Stimulated activated effector memory CD8-positive, alpha-beta T cell treated with anti-CD3 and anti-CD28 coated beads, Interleukin-12 subunit alpha, Interleukin-12 subunit beta, amount 100 ng/mL, for 72 hours (primary cell): ENCODE data around the gene CAPN7.
"Not testable (repeated sequence)": the region's sequence is repeated elsewhere in the genome, so short reads cannot be mapped to it uniquely, and the experiment has no call there.

Source experiments
- ATAC-seq: fragments of 150-1000 bp; cut with Tn5 transposase; 2 replicates; pipeline ENCODE4 v1.10.0; 2021
- DNase-seq, 2 donors: peaks; one replicate each; pipeline ENCODE4 v3.0.0; 2021 to 2022; ENCODE audit warnings: low spot score in 2 of 2
- H3K27ac Mint-ChIP-seq: one replicate; pipeline ENCODE4 v1.8.0; 2022; ENCODE audit warnings: mild to moderate bottlenecking, mixed read lengths
- H3K36me3 Mint-ChIP-seq: one replicate; pipeline ENCODE4 v1.8.0; 2022; ENCODE audit warnings: mild to moderate bottlenecking, mixed read lengths
- H3K4me1 Mint-ChIP-seq: one replicate; pipeline ENCODE4 v1.8.0; 2022; ENCODE audit warnings: mixed read lengths
- H3K4me3 Mint-ChIP-seq: one replicate; pipeline ENCODE4 v1.8.0; 2022; ENCODE audit warnings: mild to moderate bottlenecking, mixed read lengths
- H3K9me3 Mint-ChIP-seq: one replicate; pipeline ENCODE4 v1.8.0; 2022; ENCODE audit warnings: mixed read lengths

The CAPN7 gene

GRCh38 chr3:15205934-15206661 lies at the start of gene CAPN7:
TSS of gene CAPN7 (plus strand) at chr3:15206246. CDS start at chr3:15206496, 250 bp downstream.
- H3K9me3 Mint-ChIP-seq, result no peaks in the 10 kb centered on the region
- H3K4me1 Mint-ChIP-seq, result peaks cover 27% of the 10 kb centered on the region
- ATAC-seq, result peak; percentile 91
- DNase-seq, result peak; percentile 96
- peak within 1 kb of the TSS; percentile 91 for H3K27ac Mint-ChIP-seq
- peak within 1 kb of the TSS; percentile 81 for H3K4me3 Mint-ChIP-seq
- H3K36me3 Mint-ChIP-seq, result peaks cover 38% of the 10 kb centered on the region

DNA sequence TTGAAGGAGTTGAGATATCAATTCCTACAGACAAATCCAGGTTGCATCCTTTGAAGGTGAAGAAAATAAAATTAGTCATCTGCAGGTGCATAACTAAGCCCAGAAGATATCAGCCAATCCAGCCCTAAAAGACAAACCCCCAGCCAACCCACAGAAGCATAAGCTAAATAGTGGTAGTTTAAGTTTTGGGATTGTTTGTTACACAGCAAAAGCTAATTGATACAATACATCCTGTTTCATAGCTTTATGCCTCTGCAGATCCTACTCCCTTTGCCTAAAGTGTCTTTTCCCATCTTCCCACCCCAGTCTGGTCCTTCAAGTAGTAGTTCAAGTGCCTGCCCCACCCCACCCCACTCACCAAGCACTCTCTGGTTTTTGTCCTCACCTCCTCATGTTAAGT lies 48.6 kb upstream of the CAPN7 start:
- H3K36me3 Mint-ChIP-seq, result no peaks in the 10 kb centered on the region
- H3K4me1 Mint-ChIP-seq, result no peaks in the 10 kb centered on the region
- DNase-seq (no peak), ATAC-seq (no peak)
- no peak overlapping the region for H3K27ac Mint-ChIP-seq
- H3K9me3 Mint-ChIP-seq, result no peaks in the 10 kb centered on the region
- no peak overlapping the region for H3K4me3 Mint-ChIP-seq

DNA sequence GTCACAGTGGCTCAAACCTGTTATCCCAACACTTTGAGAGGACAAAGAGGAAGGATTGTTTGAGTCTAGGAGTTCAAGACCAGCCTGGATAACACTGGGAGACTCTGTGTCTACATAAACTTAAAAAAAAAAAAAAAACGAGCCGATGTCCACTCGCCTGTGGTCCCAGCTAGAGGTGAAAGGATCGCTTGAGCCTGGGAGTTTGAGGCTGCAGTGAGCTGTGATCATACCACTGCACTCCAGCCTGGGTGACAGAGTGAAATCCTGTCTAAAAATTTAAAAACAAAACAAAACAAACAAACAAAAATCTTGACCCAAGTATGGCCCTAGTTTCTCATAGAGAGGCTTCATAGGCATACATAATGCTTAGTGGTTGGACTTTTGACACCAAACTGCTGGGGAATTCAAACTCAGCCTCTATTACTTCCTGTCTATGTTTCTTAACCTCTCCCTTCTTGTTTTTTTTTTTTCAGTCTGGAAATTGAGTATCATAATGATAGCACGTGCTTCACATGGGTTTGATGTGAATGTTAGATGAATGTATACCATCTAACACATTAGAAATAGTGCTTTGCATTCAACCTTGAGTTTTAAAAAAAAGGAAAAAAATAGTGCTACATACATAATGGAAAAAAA lies 46.4 kb upstream of the CAPN7 start:
- no peak overlapping the region for H3K4me3 Mint-ChIP-seq
- no peaks in the 10 kb centered on the region for H3K36me3 Mint-ChIP-seq
- H3K4me1 Mint-ChIP-seq, result no peaks in the 10 kb centered on the region
- ATAC-seq (peak; percentile 83), DNase-seq (no peak)
- H3K27ac Mint-ChIP-seq, result no peak overlapping the region
- H3K9me3 Mint-ChIP-seq, result no peaks in the 10 kb centered on the region

- Mint-ChIP-seq H3K36me3 (no peaks in the 10 kb centered on the region), H3K4me1 (no peaks in the 10 kb centered on the region), H3K9me3 (no peaks in the 10 kb centered on the region), H3K4me3 (no peak overlapping the region), H3K27ac (no peak overlapping the region)
- DNase-seq (no peak), ATAC-seq (no peak)
Observed at GRCh38 chr3:15160662-15161061, 45.4 kb upstream of the CAPN7 start.

GRCh38 chr3:15161133-15161532 lies 44.9 kb upstream of the CAPN7 start:
- no peaks in the 10 kb centered on the region for H3K4me1 Mint-ChIP-seq
- no peaks in the 10 kb centered on the region for H3K9me3 Mint-ChIP-seq
- ATAC-seq (no peak), DNase-seq (no peak)
- H3K27ac Mint-ChIP-seq, result no peak overlapping the region
- H3K36me3 Mint-ChIP-seq, result no peaks in the 10 kb centered on the region
- no peak overlapping the region for H3K4me3 Mint-ChIP-seq

DNA sequence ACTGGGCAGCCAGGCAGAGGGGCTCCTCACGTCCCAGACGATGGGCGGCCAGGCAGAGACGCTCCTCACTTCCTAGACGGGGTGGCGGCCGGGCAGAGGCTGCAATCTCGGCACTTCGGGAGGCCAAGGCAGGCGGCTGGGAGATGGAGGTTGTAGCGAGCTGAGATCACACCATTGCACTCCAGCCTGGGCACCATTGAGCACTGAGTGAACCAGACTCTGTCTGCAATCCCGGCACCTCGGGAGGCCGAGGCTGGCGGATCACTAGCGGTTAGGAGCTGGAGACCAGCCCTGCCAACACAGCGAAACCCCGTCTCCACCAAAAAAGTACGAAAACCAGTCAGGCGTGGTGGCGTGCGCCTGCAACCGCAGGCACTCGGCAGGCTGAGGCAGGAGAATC lies 42.4 kb upstream of the CAPN7 start:
- H3K27ac Mint-ChIP-seq, H3K9me3 Mint-ChIP-seq, DNase-seq, H3K4me1 Mint-ChIP-seq, H3K4me3 Mint-ChIP-seq, ATAC-seq, H3K36me3 Mint-ChIP-seq: not testable (repeated sequence)

GRCh38 chr3:15164340-15164739 lies 41.7 kb upstream of the CAPN7 start:
- no peaks in the 10 kb centered on the region for H3K9me3 Mint-ChIP-seq
- no peak for DNase-seq
- H3K36me3 Mint-ChIP-seq, result no peaks in the 10 kb centered on the region
- H3K4me1 Mint-ChIP-seq, result no peaks in the 10 kb centered on the region
- ATAC-seq, result no peak
- H3K4me3 Mint-ChIP-seq, result no peak overlapping the region
- peak overlapping the region; percentile 20 for H3K27ac Mint-ChIP-seq

DNA sequence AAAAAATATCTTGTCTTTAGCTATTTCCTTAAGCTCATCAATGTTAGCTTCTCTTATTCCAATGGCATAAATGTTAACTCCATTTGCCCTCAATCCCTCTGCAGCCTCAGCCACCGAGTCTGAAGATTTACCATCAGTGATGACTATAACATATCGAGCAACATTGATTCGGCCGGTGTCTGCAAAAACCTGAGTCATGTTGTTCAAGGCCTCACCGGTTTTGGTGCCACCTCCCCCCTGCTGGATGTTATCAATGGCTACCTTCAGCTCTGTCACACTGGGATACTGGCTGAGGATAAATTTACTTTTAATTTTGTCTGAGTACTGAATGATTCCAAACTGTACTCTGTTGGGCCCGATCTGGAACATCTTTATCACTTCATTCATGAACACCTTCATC lies 41.0 kb upstream of the CAPN7 start:
- DNase-seq, result no peak
- no peak for ATAC-seq
- H3K4me1 Mint-ChIP-seq, result no peaks in the 10 kb centered on the region
- no peaks in the 10 kb centered on the region for H3K36me3 Mint-ChIP-seq
- H3K9me3 Mint-ChIP-seq, result no peaks in the 10 kb centered on the region
- H3K27ac Mint-ChIP-seq, result no peak overlapping the region
- H3K4me3 Mint-ChIP-seq, result no peak overlapping the region

- not testable (repeated sequence) for H3K36me3 Mint-ChIP-seq, DNase-seq, H3K9me3 Mint-ChIP-seq, H3K4me1 Mint-ChIP-seq, ATAC-seq, H3K4me3 Mint-ChIP-seq, H3K27ac Mint-ChIP-seq
Observed at GRCh38 chr3:15166391-15166790, 39.7 kb upstream of the CAPN7 start.

DNA sequence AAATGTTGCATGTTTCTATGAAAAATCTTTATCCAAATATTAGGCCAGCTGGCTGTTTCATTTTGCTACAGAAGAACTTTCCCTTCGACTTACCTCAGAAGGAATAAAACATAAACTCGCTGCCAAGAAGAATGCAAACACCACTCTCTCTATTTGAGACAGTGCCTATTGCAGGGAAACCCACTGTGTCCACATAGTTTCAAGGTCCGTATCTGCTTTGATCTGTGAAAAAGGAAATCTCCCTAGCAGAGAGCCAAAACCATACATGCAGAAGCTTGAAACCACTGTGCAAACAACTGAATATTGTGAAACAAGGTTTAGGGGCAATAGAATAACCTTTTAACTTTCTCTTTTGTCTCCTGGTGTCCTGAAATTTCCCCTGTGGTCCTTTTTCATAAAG lies 35.0 kb upstream of the CAPN7 start:
- ATAC-seq (no peak), DNase-seq (no peak)
- H3K27ac Mint-ChIP-seq, result no peak overlapping the region
- H3K4me1 Mint-ChIP-seq, result no peaks in the 10 kb centered on the region
- H3K36me3 Mint-ChIP-seq, result no peaks in the 10 kb centered on the region
- H3K9me3 Mint-ChIP-seq, result no peaks in the 10 kb centered on the region
- no peak overlapping the region for H3K4me3 Mint-ChIP-seq

DNA sequence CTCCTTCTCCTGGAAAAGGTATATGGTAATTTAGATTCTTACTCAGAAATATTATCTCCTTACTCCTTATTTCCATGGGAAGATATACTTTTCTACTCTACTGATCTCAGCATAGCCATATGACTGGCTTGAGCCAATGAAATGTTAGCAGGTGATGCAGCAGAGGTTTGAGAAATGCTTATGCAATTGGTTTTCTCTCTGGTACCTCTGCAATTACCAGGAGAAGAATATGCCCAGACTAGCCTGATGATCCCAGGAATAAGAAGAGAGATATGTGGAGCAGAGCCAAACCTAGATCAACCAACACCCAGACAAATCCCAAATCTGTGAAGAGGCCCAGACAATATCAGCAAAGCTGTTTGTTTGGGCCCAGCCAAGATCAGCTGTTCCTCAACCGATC lies 33.2 kb upstream of the CAPN7 start:
- no peaks in the 10 kb centered on the region for H3K4me1 Mint-ChIP-seq
- H3K4me3 Mint-ChIP-seq, result no peak overlapping the region
- no peaks in the 10 kb centered on the region for H3K9me3 Mint-ChIP-seq
- no peaks in the 10 kb centered on the region for H3K36me3 Mint-ChIP-seq
- no peak overlapping the region for H3K27ac Mint-ChIP-seq
- DNase-seq (no peak), ATAC-seq (no peak)

GRCh38 chr3:15174953-15175352 lies 31.1 kb upstream of the CAPN7 start:
- Mint-ChIP-seq H3K4me3 (no peak overlapping the region), H3K36me3 (no peaks in the 10 kb centered on the region), H3K27ac (no peak overlapping the region), H3K9me3 (no peaks in the 10 kb centered on the region), H3K4me1 (no peaks in the 10 kb centered on the region)
- ATAC-seq (no peak), DNase-seq (no peak)

- Mint-ChIP-seq H3K4me1 (no peaks in the 10 kb centered on the region), H3K9me3 (no peaks in the 10 kb centered on the region), H3K36me3 (no peaks in the 10 kb centered on the region), H3K27ac (no peak overlapping the region), H3K4me3 (no peak overlapping the region)
- DNase-seq, result no peak
- ATAC-seq, result no peak
Observed at GRCh38 chr3:15175605-15176004, 30.4 kb upstream of the CAPN7 start.

DNA sequence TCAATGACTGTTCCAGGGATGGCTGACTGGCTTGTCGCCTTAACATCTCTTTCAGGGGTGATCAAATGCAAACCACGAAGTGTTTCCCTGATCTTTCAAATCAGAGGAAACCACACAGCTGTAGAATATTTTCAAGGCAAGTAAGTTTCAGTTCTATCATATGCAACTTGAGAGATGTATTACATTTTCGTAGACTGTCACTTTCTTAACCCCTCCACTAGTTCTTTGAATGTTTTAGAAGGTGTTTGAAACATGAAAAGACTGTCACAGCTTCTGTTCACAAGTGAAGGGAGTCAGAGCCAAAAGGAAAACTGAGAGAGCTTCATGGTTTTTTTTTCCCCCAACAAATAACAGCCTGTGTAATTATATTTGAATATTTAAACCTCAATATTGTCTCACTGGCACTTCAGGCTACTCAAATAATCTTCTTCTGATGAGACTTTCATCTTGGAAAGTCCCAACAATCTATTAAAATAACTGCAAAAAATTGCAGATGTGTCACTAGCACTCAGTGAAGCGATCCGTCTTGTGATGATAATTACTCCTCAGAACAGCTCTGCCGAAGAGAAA lies 25.9 kb upstream of the CAPN7 start:
- Mint-ChIP-seq H3K27ac (no peak overlapping the region), H3K9me3 (no peaks in the 10 kb centered on the region), H3K4me3 (no peak overlapping the region), H3K36me3 (no peaks in the 10 kb centered on the region), H3K4me1 (no peaks in the 10 kb centered on the region)
- DNase-seq, result no peak
- ATAC-seq, result no peak

DNA sequence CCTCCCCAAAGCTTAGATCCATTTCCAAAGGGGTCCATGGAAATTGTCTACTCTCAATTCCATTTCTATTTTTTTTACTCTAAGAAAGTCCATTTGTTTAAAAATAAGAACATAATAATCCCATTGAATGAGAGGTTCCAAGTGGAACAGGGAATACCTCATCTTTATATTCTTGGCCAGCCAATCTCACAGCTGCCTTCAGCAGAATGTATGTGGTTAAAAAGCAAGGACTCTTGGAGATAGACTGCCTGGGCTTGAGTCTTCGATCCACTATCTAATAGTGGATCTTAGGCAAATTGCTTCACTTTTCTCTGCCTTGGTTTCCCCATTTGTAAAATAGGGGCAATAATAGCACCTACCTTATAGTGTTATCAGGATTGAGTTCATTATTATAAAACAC lies 24.5 kb upstream of the CAPN7 start:
- Mint-ChIP-seq H3K9me3 (no peaks in the 10 kb centered on the region), H3K4me3 (no peak overlapping the region), H3K36me3 (no peaks in the 10 kb centered on the region), H3K27ac (no peak overlapping the region), H3K4me1 (no peaks in the 10 kb centered on the region)
- no peak for DNase-seq
- no peak for ATAC-seq

- Mint-ChIP-seq H3K4me1 (no peaks in the 10 kb centered on the region), H3K9me3 (no peaks in the 10 kb centered on the region), H3K27ac (no peak overlapping the region), H3K4me3 (no peak overlapping the region), H3K36me3 (no peaks in the 10 kb centered on the region)
- no peak for DNase-seq
- ATAC-seq, result no peak
Observed at GRCh38 chr3:15181963-15182362, 24.1 kb upstream of the CAPN7 start.
